ENCODE measurements around the gene GEMIN5. TPM values are rescaled to one million over a fixed set of nuclear protein-coding genes. Genes with fewer than 3 reads are reported as not detected.

The GEMIN5 gene
- total and polyA plus RNA-seq, 2 of the 13 experiments (the other 11 are each of a cell fraction or from before 2014, with no cell fraction given), result 6.6 to 28.6 TPM

- no peak for TF ChIP-seq ATF3 (CRISPR knock-in tag; IDR thresholded peaks at IDR 0.05)
- TF ChIP-seq ZNF292 (CRISPR knock-in tag; IDR thresholded peaks at IDR 0.05; ENCODE audit: borderline replicate concordance, low read depth), result peak; percentile 49; the same call in 1 of the 2 replicates
- no peak for TF ChIP-seq FLYWCH1 (CRISPR knock-in tag; IDR thresholded peaks at IDR 0.05)
- peak; percentile 73 for TF ChIP-seq POLR2G (IDR thresholded peaks at IDR 0.05; ENCODE audit: low read depth, low read length)
- TF ChIP-seq NONO (IDR thresholded peaks at IDR 0.05), result no peak
- TF ChIP-seq NONO (CRISPR knock-in tag; conservative IDR thresholded peaks at IDR 0.05), result peak; percentile 50; the same call in 1 of the 2 replicates
- TF ChIP-seq ERF (CRISPR knock-in tag; IDR thresholded peaks at IDR 0.05), result no peak
- peak; percentile 40; the same call in 1 of the 2 replicates for TF ChIP-seq NFYC (CRISPR knock-in tag; IDR thresholded peaks at IDR 0.05)
- TF ChIP-seq RERE (CRISPR knock-in tag; IDR thresholded peaks at IDR 0.05; ENCODE audit: low read depth), result no peak
Measured at GRCh38 chr5:154850255-154851062, 87.6 kb downstream of the GEMIN5 start, which contains the start of gene FAXDC2 (continued).

All from HepG2 (cell line).